PC-3 (cell line): ENCODE measurements around the gene KDM4B. TPM values are rescaled to one million over a fixed set of nuclear protein-coding genes. Genes with fewer than 3 reads are reported as not detected.

Experiments used
- ATAC-seq: fragments of 200-7000 bp; cut with Tn5 transposase; 2 replicates; pipeline ENCODE4 v1.9.1; 2020; ENCODE audit warnings: mild to moderate bottlenecking, moderate library complexity
- BruUV-seq: library from RNA; stranded (reverse); fragments of 400-500 nt; replicated peaks from 2 replicates; lab custom pipeline; 2021; lab: Mats Ljungman, UMichigan
- CTCF ChIA-PET: fragments of 300-600 bp; sonication (Branson Sonifier 250); formaldehyde crosslinking; loops from one replicate; lab custom pipeline; 2022; ENCODE audit warnings: antibody characterized with exemption; lab: Charles Lee
- POLR2A ChIA-PET: fragments of 300-600 bp; sonication (Branson Sonifier 250); formaldehyde crosslinking; loops from one replicate; lab custom pipeline; 2022; ENCODE audit warnings: antibody characterized with exemption; ENCODE audit not compliant: unreplicated experiment; lab: Charles Lee
- DNase-seq: peaks from one replicate; pipeline ENCODE4 v3.0.0-alpha.2; 2015
- H2AFZ ChIP-seq: fragments of 300-600 bp; sonication (generic); 2 replicates; pipeline ENCODE4 v1.6.0; 2016; ENCODE audit warnings: antibody characterized with exemption, low read length
- H3F3A ChIP-seq: fragments of 300-600 bp; sonication (generic); one replicate; pipeline ENCODE4 v1.6.0; 2017; ENCODE audit warnings: antibody characterized with exemption, low read length, control low read depth, mild to moderate bottlenecking; ENCODE audit not compliant: unreplicated experiment
- H3K27ac ChIP-seq: fragments of 300-600 bp; sonication (generic); 2 replicates; pipeline ENCODE4 v1.5.1; 2016; ENCODE audit warnings: mild to moderate bottlenecking, low read length
- H3K27me3 ChIP-seq: fragments of 300-600 bp; sonication (generic); 2 replicates; pipeline ENCODE4 v1.6.1; 2016; ENCODE audit warnings: low read length, mixed read lengths
- H3K36me3 ChIP-seq: fragments of 300-600 bp; sonication (generic); 2 replicates; pipeline ENCODE4 v1.6.1; 2016; ENCODE audit warnings: low read depth, mixed run types, low read length, mixed read lengths
- H3K4me1 ChIP-seq: fragments of 300-600 bp; sonication (generic); 2 replicates; pipeline ENCODE4 v1.5.1; 2016; ENCODE audit warnings: low read length; ENCODE audit not compliant: insufficient read depth
- H3K4me2 ChIP-seq: fragments of 300-600 bp; sonication (generic); 2 replicates; pipeline ENCODE4 v1.6.0; 2016; ENCODE audit warnings: low read length
- H3K4me3 ChIP-seq: fragments of 300-600 bp; sonication (generic); 2 replicates; pipeline ENCODE4 v1.5.1; 2016; ENCODE audit warnings: mild to moderate bottlenecking, low read length, mixed read lengths
- H3K79me2 ChIP-seq: fragments of 300-600 bp; sonication (generic); 2 replicates; pipeline ENCODE4 v1.6.1; 2017; ENCODE audit warnings: low read length, mixed read lengths
- H3K9ac ChIP-seq: fragments of 300-600 bp; sonication (generic); 2 replicates; pipeline ENCODE4 v1.6.0; 2016; ENCODE audit warnings: mild to moderate bottlenecking, low read length
- H3K9me2 ChIP-seq: fragments of 300-600 bp; sonication (generic); replicated peaks from 2 replicates; pipeline ENCODE4 v1.6.1; 2016; ENCODE audit warnings: mixed run types, low read length, mixed read lengths
- H3K9me3 ChIP-seq: fragments of 300-600 bp; sonication (generic); 2 replicates; pipeline ENCODE4 v1.6.1; 2016; ENCODE audit warnings: low read length, mixed read lengths
- H4K20me1 ChIP-seq: fragments of 300-600 bp; sonication (generic); 2 replicates; pipeline ENCODE4 v1.6.1; 2016; ENCODE audit warnings: low read length, mixed read lengths
- EZH2 ChIP-seq: fragments of 300-600 bp; sonication (generic); IDR thresholded peaks from one replicate; pipeline ENCODE4 v1.6.1; 2017; ENCODE audit warnings: antibody characterized with exemption, mild to moderate bottlenecking, low read length; ENCODE audit not compliant: unreplicated experiment
- EZH2phosphoT487 ChIP-seq: fragments of 300-600 bp; sonication (generic); IDR thresholded peaks from 2 replicates; pipeline ENCODE4 v1.6.1; 2018; ENCODE audit warnings: mild to moderate bottlenecking, antibody characterized with exemption, low read length, borderline replicate concordance
- intact Hi-C: fragments of 100-400 bp; cut with micrococcal nuclease; formaldehyde crosslinking; loops from 2 replicates; pipeline ENCODE4 v1.9.0; 2023
- total RNA-seq: library from RNA; depleted of rRNA; stranded (reverse); fragments of >200 nt; gene quantifications from 2 replicates; pipeline ENCODE4 v1.2.3, GENCODE V29; 2014
- TF ChIP-seq, protein P1 (sequence below): fragments of 300-600 bp; sonication (generic); conservative IDR thresholded peaks from 2 replicates; pipeline ENCODE4 v1.5.1; 2017; ENCODE audit warnings: antibody characterized with exemption, low read depth, mild to moderate bottlenecking, low read length

The KDM4B gene
- total RNA-seq, 1 experiment from 2014 or later, result 19.8 TPM

GRCh38 chr19:5141129-5141849, 172.4 kb downstream of the KDM4B start:
- Histone ChIP-seq H3K9me3 (no peaks in the 10 kb centered on the region), H3K36me3 (peaks cover 18% of the 10 kb centered on the region; the same call in 1 of the 2 replicates), H4K20me1 (no peaks in the 10 kb centered on the region), H3K4me1 (no peaks in the 10 kb centered on the region), H3F3A (no peaks in the 10 kb centered on the region), H3K9me2 (no peaks in the 10 kb centered on the region), H3K27me3 (no peaks in the 10 kb centered on the region), H3K79me2 (no peaks in the 10 kb centered on the region), H3K27ac (no peak overlapping the region), H3K9ac (no peak overlapping the region), H3K4me3 (no peak overlapping the region), H2AFZ (no peak overlapping the region), H3K4me2 (no peak overlapping the region)
- ATAC-seq, result no peak
- intact Hi-C loops, result no loop called here
- POLR2A ChIA-PET, result interaction anchor here (0.7 kb wide), 1 partner anchor 152 kb away, joined by 3 read pairs; no protein-coding TSS in a partner anchor
- DNase-seq, result no peak
- no peak for TF ChIP-seq EZH2phosphoT487
- TF ChIP-seq EZH2, result no peak
- TF ChIP-seq, protein P1, sequence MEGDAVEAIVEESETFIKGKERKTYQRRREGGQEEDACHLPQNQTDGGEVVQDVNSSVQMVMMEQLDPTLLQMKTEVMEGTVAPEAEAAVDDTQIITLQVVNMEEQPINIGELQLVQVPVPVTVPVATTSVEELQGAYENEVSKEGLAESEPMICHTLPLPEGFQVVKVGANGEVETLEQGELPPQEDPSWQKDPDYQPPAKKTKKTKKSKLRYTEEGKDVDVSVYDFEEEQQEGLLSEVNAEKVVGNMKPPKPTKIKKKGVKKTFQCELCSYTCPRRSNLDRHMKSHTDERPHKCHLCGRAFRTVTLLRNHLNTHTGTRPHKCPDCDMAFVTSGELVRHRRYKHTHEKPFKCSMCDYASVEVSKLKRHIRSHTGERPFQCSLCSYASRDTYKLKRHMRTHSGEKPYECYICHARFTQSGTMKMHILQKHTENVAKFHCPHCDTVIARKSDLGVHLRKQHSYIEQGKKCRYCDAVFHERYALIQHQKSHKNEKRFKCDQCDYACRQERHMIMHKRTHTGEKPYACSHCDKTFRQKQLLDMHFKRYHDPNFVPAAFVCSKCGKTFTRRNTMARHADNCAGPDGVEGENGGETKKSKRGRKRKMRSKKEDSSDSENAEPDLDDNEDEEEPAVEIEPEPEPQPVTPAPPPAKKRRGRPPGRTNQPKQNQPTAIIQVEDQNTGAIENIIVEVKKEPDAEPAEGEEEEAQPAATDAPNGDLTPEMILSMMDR, result no peak
- CTCF ChIA-PET, result no interaction called here
- no TSS peak for BruUV-seq

- CTCF ChIA-PET, result no interaction called here
- Histone ChIP-seq H3K4me1 (no peaks in the 10 kb centered on the region), H3K9me3 (no peaks in the 10 kb centered on the region), H3K4me2 (no peak overlapping the region), H3K79me2 (no peaks in the 10 kb centered on the region), H3K27ac (no peak overlapping the region), H3F3A (no peaks in the 10 kb centered on the region), H2AFZ (no peak overlapping the region), H3K9ac (no peak overlapping the region), H3K27me3 (no peaks in the 10 kb centered on the region), H3K9me2 (no peaks in the 10 kb centered on the region), H3K4me3 (no peak overlapping the region), H4K20me1 (no peaks in the 10 kb centered on the region), H3K36me3 (peaks cover 18% of the 10 kb centered on the region; the same call in 1 of the 2 replicates)
- DNase-seq (no peak), ATAC-seq (no peak)
- POLR2A ChIA-PET, result no interaction called here
- TF ChIP-seq, protein P1, result no peak
- TF ChIP-seq EZH2 (no peak), EZH2phosphoT487 (no peak)
- intact Hi-C loops, result no loop called here
- BruUV-seq, result no TSS peak
Observed at GRCh38 chr19:5141850-5142724, 173.2 kb downstream of the KDM4B start.
